Aorta (tissue), 5 donors: ENCODE results near the gene PARP6. TPM values are rescaled to one million over a fixed set of nuclear protein-coding genes. Genes with fewer than 3 reads are reported as not detected.
A peak's percentile ranks its signal among the peaks of the same experiment; 100 is the strongest.
"Not testable (repeated sequence)": the region's sequence is repeated elsewhere in the genome, so short reads cannot be mapped to it uniquely, and the experiment has no call there.

Experiments used
- ATAC-seq: fragments of 200-7000 bp; cut with Tn5 transposase; one replicate; pipeline ENCODE4 v1.9.1; 2022; ENCODE audit warnings: moderate library complexity; ENCODE audit not compliant: low FRiP score
- DNase-seq, 2 donors: peaks; one replicate each; pipeline ENCODE4 v3.0.0-alpha.2; 2020
- H3K27ac ChIP-seq, 2 donors: one replicate each; pipeline ENCODE4 v1.5.1; 2013; ENCODE audit warnings: low read length in 2 of 2, mild to moderate bottlenecking in 2 of 2, moderate library complexity in 2 of 2, control low read depth in 1 of 2, inconsistent platforms in 1 of 2, low read depth in 1 of 2
- H3K27me3 ChIP-seq, 2 donors: one replicate each; pipeline ENCODE4 v1.6.1; 2013; ENCODE audit warnings: control low read depth in 1 of 2, low read length in 1 of 2, mild to moderate bottlenecking in 1 of 2, moderate library complexity in 1 of 2; ENCODE audit not compliant: insufficient read depth in 2 of 2, control insufficient read depth in 1 of 2
- H3K36me3 ChIP-seq, 2 donors: one replicate each; pipeline ENCODE4 v1.6.1; 2013; ENCODE audit warnings: control low read depth in 1 of 2, low read length in 1 of 2, mild to moderate bottlenecking in 1 of 2; ENCODE audit not compliant: insufficient read depth in 2 of 2, control insufficient read depth in 1 of 2
- H3K4me1 ChIP-seq, 2 donors: one replicate each; pipeline ENCODE4 v1.6.1; 2013; ENCODE audit warnings: low read length in 2 of 2, control low read depth in 1 of 2, mild to moderate bottlenecking in 1 of 2, moderate library complexity in 1 of 2; ENCODE audit not compliant: insufficient read depth in 2 of 2, control insufficient read depth in 1 of 2
- H3K4me3 ChIP-seq, 2 donors: one replicate each; pipeline ENCODE4 v1.5.1; 2013; ENCODE audit warnings: low read length in 2 of 2, control low read depth in 1 of 2, mild to moderate bottlenecking in 1 of 2
- H3K9me3 ChIP-seq: one replicate; pipeline ENCODE4 v1.6.1; 2013; ENCODE audit warnings: mild to moderate bottlenecking, low read length; ENCODE audit not compliant: control insufficient read depth
- WGBS, 2 donors: extraction: QIAGEN DNeasy Blood & Tissue Kit; methylation state at CpG; one replicate each; pipeline ENCODE4 v1.1.7; 2013; 5-methylcytosine and 5-hydroxymethylcytosine counted together
- intact Hi-C, 2 donors: fragments of 100-400 bp; cut with DNase I; formaldehyde crosslinking; loops; one replicate each; pipeline versions ENCODE4 v1.14.2 to v1.15.0; 2022
- polyA plus RNA-seq, 2 donors: library from polyadenylated mRNA; stranded (reverse); fragments of 200-250 nt; gene quantifications; one replicate each; pipeline ENCODE4 v1.2.3, GENCODE V29; 2013
- total RNA-seq, 2 donors: library from RNA; stranded (reverse); fragmentation: NEBNext Ultra II Directional; extraction: Animal tissue kit (Norgen Biotek cat#: 25700); gene quantifications; one replicate each; pipeline ENCODE4 v1.2.1, GENCODE V29; 2021
- donor health status: healthy with polysubstance abuse.
- donor health status: Bipolar disorder and iron deficiency.
- donor health status: DM: no; HTN: no; CAD: no.
- donor health status: DM: no; HTN: no; CAD: no.
- donor health status: DM: yes; HTN: yes; CAD: no.

PARP6 gene
- total and polyA plus RNA-seq, 4 donors: 28.0 to 143 (median 67.7) TPM

- Histone ChIP-seq H3K27me3 (no peaks in the 10 kb centered on the region), H3K36me3 (no peaks in the 10 kb centered on the region), H3K27ac (no peak overlapping the region), H3K4me1 (no peaks in the 10 kb centered on the region), H3K9me3 (no peaks in the 10 kb centered on the region), H3K4me3 (no peak overlapping the region)
- WGBS, 2 donors: 42 to 52% methylated on average over 3 of the region's 3 CpGs
- no peak for DNase-seq
- no peak for ATAC-seq
- intact Hi-C loops: loop anchor here in 1 of 2 donors (5.0 kb wide), 1 partner anchor 83 kb away; no protein-coding TSS in a partner anchor
Observed at GRCh38 chr15:72285402-72285801, 13.0 kb upstream of the PARP6 start.

GRCh38 chr15:72284781-72285180 is 12.4 kb upstream of the PARP6 start:
- DNase-seq (no peak), ATAC-seq (no peak)
- H3K4me3 ChIP-seq: no peak overlapping the region
- no peaks in the 10 kb centered on the region for H3K4me1 ChIP-seq
- intact Hi-C loops: loop anchor here (5.0 kb wide), 1 partner anchor 82 kb away; no protein-coding TSS in a partner anchor
- WGBS, 2 donors: 92% methylated on average over 1 of the region's 1 CpG
- no peaks in the 10 kb centered on the region for H3K27me3 ChIP-seq
- no peaks in the 10 kb centered on the region for H3K36me3 ChIP-seq
- no peak overlapping the region for H3K27ac ChIP-seq
- no peaks in the 10 kb centered on the region for H3K9me3 ChIP-seq

- Histone ChIP-seq H3K36me3 (no peaks in the 10 kb centered on the region), H3K27ac (no peak overlapping the region), H3K27me3 (no peaks in the 10 kb centered on the region), H3K4me3 (no peak overlapping the region), H3K9me3 (no peaks in the 10 kb centered on the region), H3K4me1 (no peaks in the 10 kb centered on the region)
- no peak for ATAC-seq
- DNase-seq: no peak
- WGBS, 2 donors: 80% methylated on average over 3 of the region's 3 CpGs
- intact Hi-C loops: loop anchor here in 1 of 2 donors (5.0 kb wide), 1 partner anchor 79 kb away; no protein-coding TSS in a partner anchor
Observed at GRCh38 chr15:72281713-72282112, 9.4 kb upstream of the PARP6 start.

GRCh38 chr15:72280751-72281150 is 8.4 kb upstream of the PARP6 start:
- no peak for ATAC-seq
- WGBS, 2 donors: 60 to 70% methylated on average over 2 of the region's 2 CpGs
- intact Hi-C loops: loop anchor here in 1 of 2 donors (5.0 kb wide), 1 partner anchor 78 kb away; no protein-coding TSS in a partner anchor

GRCh38 chr15:72278737-72279136 is 6.4 kb upstream of the PARP6 start:
- no peaks in the 10 kb centered on the region for H3K27me3 ChIP-seq
- no peaks in the 10 kb centered on the region for H3K9me3 ChIP-seq
- no peak for DNase-seq
- no peaks in the 10 kb centered on the region for H3K36me3 ChIP-seq
- 72 to 85% methylated on average over 1 of the region's 1 CpG for WGBS, 2 donors
- H3K4me3 ChIP-seq: no peak overlapping the region
- no peaks in the 10 kb centered on the region for H3K4me1 ChIP-seq
- H3K27ac ChIP-seq: no peak overlapping the region
- ATAC-seq: no peak
- intact Hi-C loops: no loop called here

More at GRCh38 chr15:72280751-72281150, 8.4 kb upstream of the PARP6 start:
- Histone ChIP-seq H3K27ac (no peak overlapping the region), H3K4me1 (no peaks in the 10 kb centered on the region), H3K4me3 (no peak overlapping the region), H3K27me3 (no peaks in the 10 kb centered on the region), H3K9me3 (no peaks in the 10 kb centered on the region), H3K36me3 (no peaks in the 10 kb centered on the region)
- no peak for DNase-seq

- no peaks in the 10 kb centered on the region for H3K4me1 ChIP-seq
- H3K4me3 ChIP-seq: no peak overlapping the region
- H3K27ac ChIP-seq: no peak overlapping the region
- DNase-seq (no peak), ATAC-seq (no peak)
- H3K27me3 ChIP-seq: no peaks in the 10 kb centered on the region
- intact Hi-C loops: no loop called here
- H3K36me3 ChIP-seq: no peaks in the 10 kb centered on the region
- H3K9me3 ChIP-seq: no peaks in the 10 kb centered on the region
Observed at GRCh38 chr15:72276326-72276700, 4.0 kb upstream of the PARP6 start.

GRCh38 chr15:72275635-72276325 is 3.4 kb upstream of the PARP6 start:
- H3K27me3 ChIP-seq, H3K9me3 ChIP-seq, H3K27ac ChIP-seq, ATAC-seq, H3K4me3 ChIP-seq, H3K36me3 ChIP-seq, intact Hi-C loops, DNase-seq, H3K4me1 ChIP-seq: not testable (repeated sequence)

- Histone ChIP-seq H3K36me3 (no peaks in the 10 kb centered on the region), H3K4me1 (no peaks in the 10 kb centered on the region), H3K27me3 (no peaks in the 10 kb centered on the region), H3K9me3 (no peaks in the 10 kb centered on the region), H3K4me3 (no peak overlapping the region), H3K27ac (peak overlapping the region in 1 of 2 donors; percentile 1)
- intact Hi-C loops: loop anchor here (2.0 to 5.0 kb wide), 2 partner anchors 42 to 76 kb away; partner anchors contain the start of genes PKM (in 2 of the 2) and GRAMD2A (in 1 of the 2)
- 35 to 43% methylated on average over 10 of the region's 10 CpGs for WGBS, 2 donors
- DNase-seq (no peak), ATAC-seq (no peak)
Observed at GRCh38 chr15:72272997-72273352, 621 bp upstream of the PARP6 start.

GRCh38 chr15:72271895-72272212 is 500 bp downstream of the PARP6 start:
- Histone ChIP-seq H3K27ac (peak overlapping the region; percentile 7 to 37), H3K9me3 (no peaks in the 10 kb centered on the region), H3K27me3 (no peaks in the 10 kb centered on the region), H3K4me1 (no peaks in the 10 kb centered on the region), H3K4me3 (peak overlapping the region; percentile 73 to 94), H3K36me3 (peaks cover 0 to 2% of the 10 kb centered on the region in 2 donors)
- WGBS, 2 donors: 1 to 3% methylated on average over 12 to 13 of the region's 13 CpGs
- DNase-seq: no peak
- no peak for ATAC-seq
- intact Hi-C loops: loop anchor here (2.0 to 5.0 kb wide), 2 partner anchors 41 to 75 kb away; partner anchors contain the start of genes PKM (in 2 of the 2) and GRAMD2A (in 1 of the 2)
